ENCODE results near the gene MGAT5B. TPM values are rescaled to one million over a fixed set of nuclear protein-coding genes. Genes with fewer than 3 reads are reported as not detected.

MGAT5B gene
- total and polyA plus RNA-seq, 9 of the 15 experiments (the other 6 are each of a cell fraction or from before 2014, with no cell fraction given), result 0.09 to 0.43 (median 0.18) TPM; not detected in 4

- TF ChIP-seq ZNF717 (CRISPR knock-in tag; IDR thresholded peaks at IDR 0.05), result no peak
- TF ChIP-seq, protein P1, sequence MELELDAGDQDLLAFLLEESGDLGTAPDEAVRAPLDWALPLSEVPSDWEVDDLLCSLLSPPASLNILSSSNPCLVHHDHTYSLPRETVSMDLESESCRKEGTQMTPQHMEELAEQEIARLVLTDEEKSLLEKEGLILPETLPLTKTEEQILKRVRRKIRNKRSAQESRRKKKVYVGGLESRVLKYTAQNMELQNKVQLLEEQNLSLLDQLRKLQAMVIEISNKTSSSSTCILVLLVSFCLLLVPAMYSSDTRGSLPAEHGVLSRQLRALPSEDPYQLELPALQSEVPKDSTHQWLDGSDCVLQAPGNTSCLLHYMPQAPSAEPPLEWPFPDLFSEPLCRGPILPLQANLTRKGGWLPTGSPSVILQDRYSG (tag; conservative IDR thresholded peaks at IDR 0.05; ENCODE audit: low read depth), result no peak
Observed at GRCh38 chr17:76989519-76989918, 121.3 kb downstream of the MGAT5B start (continued).

DNA sequence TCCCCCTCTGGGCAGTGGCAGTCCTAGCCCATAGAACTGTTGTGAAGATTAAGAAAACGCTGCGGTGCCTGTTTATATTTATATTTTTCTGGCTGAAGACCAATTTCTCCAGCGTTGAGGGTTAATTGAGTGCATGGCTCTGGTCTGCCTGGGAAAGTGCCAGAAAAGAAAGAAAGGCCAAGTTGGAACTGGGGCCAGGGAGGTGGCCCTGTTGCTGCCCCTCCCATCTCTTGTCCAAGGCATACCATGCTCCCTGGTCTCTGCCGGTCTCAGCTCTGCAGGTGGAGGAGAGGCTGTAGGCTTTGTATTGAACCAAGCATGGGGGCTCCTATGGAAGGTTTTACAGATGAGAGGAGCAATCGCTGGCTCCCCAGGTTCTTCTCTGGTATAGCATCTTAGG, 124.7 kb downstream of the MGAT5B start:
- Histone ChIP-seq H3K9ac (ENCODE audit: insufficient read depth in 1 of 2, low read depth in 2 of 2, low read length in 2 of 2) (no peak overlapping the region), H4K20me1 (replicated peaks; ENCODE audit: control insufficient read depth, insufficient read depth, low read length) (no peaks in the 10 kb centered on the region), H3K4me3 (no peak overlapping the region), H3K9me3 (replicated peaks; ENCODE audit: control insufficient read depth, insufficient read depth, low read depth, low read length) (no peaks in the 10 kb centered on the region), H3K9me1 (ENCODE audit: control insufficient read depth, insufficient read depth, low read length) (no peaks in the 10 kb centered on the region), H3K4me1 (replicated peaks in 1 of 2; ENCODE audit: control insufficient read depth in 2 of 2, insufficient read depth in 2 of 2, low read length in 2 of 2) (no peaks in the 10 kb centered on the region), H3K27ac (ENCODE audit: extremely low read depth, low read depth, low read length) (no peak overlapping the region), H3K27me3 (ENCODE audit: control insufficient read depth in 2 of 2, insufficient read depth in 2 of 2, low read length in 2 of 2) (peaks cover 27 to 75% of the 10 kb centered on the region in 2 experiments; a peak in 4 of 5 replicates), H3K79me2 (ENCODE audit: control insufficient read depth, insufficient read depth, low read length) (no peaks in the 10 kb centered on the region), H2AFZ (ENCODE audit: low read depth, low read length) (no peak overlapping the region), H3K36me3 (ENCODE audit: control insufficient read depth, insufficient read depth, low read length) (no peaks in the 10 kb centered on the region), H3K4me2 (ENCODE audit: insufficient read depth, low read length) (no peak overlapping the region)
- ATAC-seq, result no peak
- ChIA-PET POLR2A (interaction anchor here (0.6 to 1.7 kb wide), 2 partner anchors 37 to 96 kb away, joined by 4 to 5 read pairs; no protein-coding TSS in a partner anchor), CTCF (ENCODE audit: low intra/inter-chr PET ratio) (no interaction called here)
- BruUV-seq (replicated peaks), result no TSS peak
- intact Hi-C loops (cut with micrococcal nuclease), result no loop called here
- no peak for DNase-seq (ENCODE audit: extremely low read depth in 1 of 4, low spot score in 3 of 4)
- in situ Hi-C loops (cut with MboI), result no loop called here
- FAIRE-seq, result no peak
- TF ChIP-seq RBM25 (IDR thresholded peaks at IDR 0.05; ENCODE audit: low read depth, low read length, severe bottlenecking), result peak; percentile 2
- no peak for TF ChIP-seq MTA2 (IDR thresholded peaks at IDR 0.05; ENCODE audit: low read depth)
- WGBS (ENCODE audit: insufficient coverage, low coverage, missing lambda C conversion rate), result 0% methylated on average over 5 of the region's 5 CpGs
